Adrenal gland (tissue), 12 donors: ENCODE data around the gene CEP131. TPM values are rescaled to one million over a fixed set of nuclear protein-coding genes. Genes with fewer than 3 reads are reported as not detected.
"Not testable (repeated sequence)": the region's sequence is repeated elsewhere in the genome, so short reads cannot be mapped to it uniquely, and the experiment has no call there.

ENCODE experiments used
- DNase-seq, 7 donors: peaks; one replicate each; pipeline ENCODE4 v3.0.0-alpha.2; 2019 to 2020
- H3K27ac ChIP-seq, 5 donors: fragments of 200-600 bp; sonication (generic) in 4 of 5; 1 replicate in 3 of 5; 2 replicates in 2 of 5; pipeline versions ENCODE4 v1.5.1 to v1.8.0; 2016 to 2020; ENCODE audit warnings: mild to moderate bottlenecking in 1 of 5
- H3K27me3 ChIP-seq: fragments of 200-600 bp; 2 replicates; pipeline ENCODE4 v1.8.0; 2021
- H3K36me3 ChIP-seq, 2 donors: fragments of 200-600 bp; replicated peaks in 1 of 2; 1 replicate in 1 of 2; 2 replicates in 1 of 2; pipeline versions ENCODE4 v1.5.1 to v1.8.0; 2018 to 2022
- H3K4me1 ChIP-seq, 2 donors: fragments of 200-600 bp; replicated peaks in 1 of 2; 1 replicate in 1 of 2; 2 replicates in 1 of 2; pipeline versions ENCODE4 v1.5.1 to v1.8.0; 2018 to 2021
- H3K4me3 ChIP-seq, 4 donors: fragments of 200-600 bp; sonication (generic) in 3 of 4; one replicate each; pipeline ENCODE4 v1.5.1; 2016 to 2018
- H3K9me3 ChIP-seq, 3 donors: fragments of 200-600 bp; sonication (generic) in 1 of 3; replicated peaks in 1 of 3; 1 replicate in 2 of 3; 2 replicates in 1 of 3; pipeline versions ENCODE4 v1.5.1 to v1.8.0; 2016 to 2021
- POLR2A ChIP-seq, 2 donors: fragments of 450-650 bp; IDR thresholded peaks; one replicate each; pipeline ENCODE4 v1.6.1; 2017; ENCODE audit warnings: antibody characterized with exemption in 2 of 2, mild to moderate bottlenecking in 2 of 2, moderate library complexity in 1 of 2
- WGBS, 4 donors: extraction: QIAGEN DNeasy Blood & Tissue Kit in 2 of 4; methylation state at CpG; one replicate each; pipeline versions ENCODE4 v1.1.5 to v1.1.7; 2013 to 2017; 5-methylcytosine and 5-hydroxymethylcytosine counted together
- intact Hi-C, 2 donors: fragments of 100-400 bp; cut with DNase I; formaldehyde crosslinking; loops; one replicate each; pipeline versions ENCODE4 v1.14.1 to v1.15.0; 2022 to 2023
- polyA plus RNA-seq, 3 donors: library from polyadenylated mRNA; stranded (reverse); fragments of 200-250 nt in 2 of 3; fragments of 350-450 nt in 1 of 3; fragmentation: Illumina TruSeq in 1 of 3; extraction: RNeasy Lipid Tissue Mini Kit (QIAGEN cat#74804) in 1 of 3; gene quantifications; one replicate each; pipeline ENCODE4 v1.2.3, GENCODE V29; 2013 to 2014
- total RNA-seq, 9 donors: library from RNA; depleted of rRNA in 4 of 9; stranded (reverse); fragments of >200 nt in 4 of 9; fragments of 120-200 nt in 1 of 9; fragmentation: NEBNext Ultra II Directional in 1 of 9; extraction: Animal tissue kit (Norgen Biotek cat#: 25700) in 1 of 9; gene quantifications; one replicate each; pipeline versions ENCODE4 v1.1.0 to v1.2.4, GENCODE V29; 2013 to 2023
- TF ChIP-seq, protein P1 (sequence below), 6 experiments: fragments of 450-650 bp in 4 of 6; fragments of 200-600 bp in 2 of 6; sonication (generic) in 1 of 6; IDR thresholded peaks; 1 replicate in 5 of 6; 2 replicates in 1 of 6; pipeline versions ENCODE4 v1.5.1 to v1.8.0; 2016 to 2021; ENCODE audit warnings: antibody characterized with exemption in 6 of 6, mild to moderate bottlenecking in 2 of 6, moderate library complexity in 1 of 6
- donor health status: healthy with polysubstance abuse.
- donor health status: Bipolar disorder and iron deficiency.
- donor health status: DM: yes; HTN: yes; CAD: no.
- donor health status: DM: no; HTN: no; CAD: no.
- donor health status: DM: no; HTN: no; CAD: no.
- donor health status: DM: yes; HTN: yes; CAD: no.

Gene CEP131
- total and polyA plus RNA-seq, 12 donors, result 0.81 to 55.8 (median 8.2) TPM

DNA sequence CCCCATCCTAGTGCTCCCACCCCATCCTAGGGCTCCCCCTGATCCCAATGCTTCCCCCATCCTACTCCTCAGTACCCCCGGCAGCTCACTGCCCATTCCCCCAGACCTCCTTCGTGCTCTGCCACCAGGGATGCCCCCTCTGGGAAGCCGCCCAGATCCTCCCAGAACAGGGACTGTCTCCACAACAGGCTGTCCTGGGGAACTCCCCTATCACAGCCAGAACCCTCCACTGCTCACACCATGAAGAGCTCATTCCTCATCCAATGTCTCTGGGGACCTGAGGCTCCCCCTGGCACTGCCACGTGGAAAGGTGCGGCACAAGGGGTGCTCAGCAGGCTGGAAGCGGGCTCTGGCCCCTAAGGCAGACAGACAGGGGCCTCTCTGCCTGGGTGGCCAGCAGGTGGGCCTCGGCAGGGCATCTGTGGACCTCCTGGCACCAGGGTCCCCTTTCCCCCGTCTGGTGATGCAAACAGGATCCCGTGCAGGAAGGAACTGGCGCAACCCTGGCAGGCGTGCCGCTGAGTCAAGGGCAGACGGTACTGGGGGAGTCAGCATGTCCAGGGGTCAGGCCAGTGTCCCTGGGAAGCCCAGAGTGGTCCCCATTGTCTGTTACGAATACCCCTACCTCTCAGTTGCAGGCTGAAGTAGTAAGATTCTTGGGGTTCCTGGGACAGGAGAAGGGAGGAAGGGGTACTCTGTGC is 72.2 kb downstream of the CEP131 start:
- H3K36me3 ChIP-seq, result no peaks in the 10 kb centered on the region
- no peaks in the 10 kb centered on the region for H3K9me3 ChIP-seq
- no peak overlapping the region for H3K4me3 ChIP-seq
- DNase-seq, result peak in 6 of 7 donors; percentile 41 to 68 (median 53)
- 59 to 68% (median 61%) methylated on average over 3 to 14 of the region's 14 CpGs for WGBS, 4 donors
- no peaks in the 10 kb centered on the region for H3K4me1 ChIP-seq
- no peaks in the 10 kb centered on the region for H3K27me3 ChIP-seq
- TF ChIP-seq, protein P1, sequence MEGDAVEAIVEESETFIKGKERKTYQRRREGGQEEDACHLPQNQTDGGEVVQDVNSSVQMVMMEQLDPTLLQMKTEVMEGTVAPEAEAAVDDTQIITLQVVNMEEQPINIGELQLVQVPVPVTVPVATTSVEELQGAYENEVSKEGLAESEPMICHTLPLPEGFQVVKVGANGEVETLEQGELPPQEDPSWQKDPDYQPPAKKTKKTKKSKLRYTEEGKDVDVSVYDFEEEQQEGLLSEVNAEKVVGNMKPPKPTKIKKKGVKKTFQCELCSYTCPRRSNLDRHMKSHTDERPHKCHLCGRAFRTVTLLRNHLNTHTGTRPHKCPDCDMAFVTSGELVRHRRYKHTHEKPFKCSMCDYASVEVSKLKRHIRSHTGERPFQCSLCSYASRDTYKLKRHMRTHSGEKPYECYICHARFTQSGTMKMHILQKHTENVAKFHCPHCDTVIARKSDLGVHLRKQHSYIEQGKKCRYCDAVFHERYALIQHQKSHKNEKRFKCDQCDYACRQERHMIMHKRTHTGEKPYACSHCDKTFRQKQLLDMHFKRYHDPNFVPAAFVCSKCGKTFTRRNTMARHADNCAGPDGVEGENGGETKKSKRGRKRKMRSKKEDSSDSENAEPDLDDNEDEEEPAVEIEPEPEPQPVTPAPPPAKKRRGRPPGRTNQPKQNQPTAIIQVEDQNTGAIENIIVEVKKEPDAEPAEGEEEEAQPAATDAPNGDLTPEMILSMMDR (IDR thresholded peaks at IDR 0.05), result no peak
- TF ChIP-seq POLR2A (IDR thresholded peaks at IDR 0.05), result no peak
- H3K27ac ChIP-seq, result peak overlapping the region in 1 of 5 donors; percentile 71
- intact Hi-C loops, result no loop called here

DNA sequence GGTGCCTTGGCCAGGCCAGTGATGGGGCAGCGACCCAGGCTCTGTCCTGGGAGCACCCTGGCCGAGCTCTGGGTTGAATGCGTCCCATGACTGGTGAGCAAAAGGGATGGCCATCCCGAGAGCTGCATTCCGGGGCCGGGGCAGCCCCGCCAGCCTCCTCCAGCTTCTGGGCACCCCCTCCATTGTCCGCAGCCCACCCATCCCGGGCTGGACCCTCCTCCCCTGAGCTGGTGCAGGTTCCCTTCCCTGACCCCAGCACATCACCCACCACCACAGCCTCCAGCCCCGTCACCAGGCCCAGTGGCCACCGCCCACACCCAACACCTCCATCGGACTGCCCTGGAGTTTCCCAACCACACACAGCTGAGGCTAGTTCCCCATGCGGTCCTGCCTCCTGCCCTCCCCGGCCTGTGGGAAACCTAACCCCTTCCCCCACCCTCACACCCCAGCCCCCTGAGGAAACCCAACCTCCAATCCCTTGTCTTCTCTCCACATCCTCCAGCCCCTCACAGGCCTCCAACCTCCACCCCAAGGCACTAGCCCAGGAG is 73.7 kb downstream of the CEP131 start:
- no peaks in the 10 kb centered on the region for H3K36me3 ChIP-seq
- H3K9me3 ChIP-seq, result no peaks in the 10 kb centered on the region
- no peak overlapping the region for H3K27ac ChIP-seq
- no peak overlapping the region for H3K4me3 ChIP-seq
- no peak for DNase-seq
- WGBS, 4 donors, result 78 to 86% (median 81%) methylated on average over 7 to 14 of the region's 14 CpGs
- H3K4me1 ChIP-seq, result no peaks in the 10 kb centered on the region
- intact Hi-C loops, result loop anchor here in 1 of 2 donors (10.0 kb wide), 1 partner anchor 336 kb away; no protein-coding TSS in a partner anchor
- TF ChIP-seq, protein P1 (IDR thresholded peaks at IDR 0.05), result no peak
- no peak for TF ChIP-seq POLR2A (IDR thresholded peaks at IDR 0.05)
- no peaks in the 10 kb centered on the region for H3K27me3 ChIP-seq

DNA sequence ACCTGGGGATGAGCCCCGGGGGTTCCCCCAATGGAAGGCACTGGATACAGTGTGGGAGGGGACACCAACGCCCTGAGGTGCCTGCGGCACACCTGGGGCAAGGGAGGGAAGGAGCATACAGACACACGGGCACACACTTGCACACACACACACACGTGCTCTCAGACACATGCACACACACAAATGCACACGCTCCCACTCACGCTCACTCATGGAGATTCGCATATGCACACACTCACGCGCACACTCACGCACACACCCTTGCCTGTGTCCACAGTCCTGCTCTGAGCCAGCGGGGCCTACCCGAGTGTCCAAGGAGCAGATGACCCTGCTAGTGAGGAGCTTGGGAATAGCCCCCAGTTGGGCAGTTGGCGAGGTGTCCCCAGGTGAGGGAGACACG is 74.2 kb downstream of the CEP131 start:
- DNase-seq, result no peak
- intact Hi-C loops, result loop anchor here in 1 of 2 donors (10.0 kb wide), 1 partner anchor 336 kb away; no protein-coding TSS in a partner anchor
- no peak for TF ChIP-seq POLR2A (IDR thresholded peaks at IDR 0.05)
- TF ChIP-seq, protein P1 (IDR thresholded peaks at IDR 0.05), result no peak
- Histone ChIP-seq H3K27me3 (no peaks in the 10 kb centered on the region), H3K4me1 (no peaks in the 10 kb centered on the region), H3K27ac (no peak overlapping the region), H3K9me3 (no peaks in the 10 kb centered on the region), H3K4me3 (no peak overlapping the region), H3K36me3 (no peaks in the 10 kb centered on the region)
- WGBS, 4 donors, result 73 to 91% (median 84%) methylated on average over 7 to 15 of the region's 15 CpGs

DNA sequence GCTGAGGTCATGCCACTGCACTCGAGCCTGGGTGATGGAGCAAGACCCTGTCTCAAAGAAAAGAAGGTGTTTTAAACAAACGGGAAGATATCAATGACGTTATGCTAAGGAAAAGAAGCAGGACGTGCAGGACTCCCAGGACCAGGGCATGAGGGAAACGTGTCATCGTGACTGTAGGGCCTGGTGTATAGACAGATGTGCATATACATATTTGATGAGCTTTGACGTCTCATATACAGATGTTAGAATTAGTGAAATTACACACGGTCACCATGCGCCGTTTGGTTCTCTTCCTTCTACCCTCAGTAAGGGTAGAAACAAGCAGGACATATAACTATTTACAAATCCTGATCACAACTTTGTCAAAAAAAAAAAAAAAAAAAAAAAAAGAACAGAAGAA is 75.1 kb downstream of the CEP131 start:
- Histone ChIP-seq H3K36me3 (no peaks in the 10 kb centered on the region), H3K9me3 (no peaks in the 10 kb centered on the region), H3K27ac (no peak overlapping the region), H3K27me3 (no peaks in the 10 kb centered on the region), H3K4me3 (no peak overlapping the region), H3K4me1 (peaks cover 0 to 5% of the 10 kb centered on the region in 2 donors)
- WGBS, 4 donors, result 82 to 91% (median 87%) methylated on average over 10 of the region's 10 CpGs
- intact Hi-C loops, result loop anchor here in 1 of 2 donors (10.0 kb wide), 1 partner anchor 337 kb away; no protein-coding TSS in a partner anchor
- DNase-seq, result no peak
- TF ChIP-seq POLR2A (IDR thresholded peaks at IDR 0.05), result no peak
- TF ChIP-seq, protein P1 (IDR thresholded peaks at IDR 0.05), result no peak

DNA sequence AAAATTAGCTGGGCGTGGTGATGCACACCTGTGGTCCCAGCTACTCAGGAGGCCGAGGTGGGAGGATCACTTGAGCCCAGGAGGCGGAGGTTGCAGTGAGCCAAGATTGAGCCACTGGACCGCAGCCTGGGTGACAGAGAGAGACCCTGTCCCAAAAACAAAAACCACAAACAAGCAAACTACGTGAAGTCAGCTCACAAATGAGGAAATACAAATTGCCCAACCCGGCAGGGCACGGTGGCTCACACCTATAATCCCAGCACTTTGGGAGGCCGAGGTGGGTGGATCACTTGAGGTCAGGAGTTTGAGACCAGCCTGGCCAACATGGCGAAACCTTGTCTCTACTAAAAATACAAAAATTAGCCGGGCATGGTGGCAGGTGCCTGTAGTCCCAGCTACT is 76.6 kb downstream of the CEP131 start:
- not testable (repeated sequence) for H3K27ac ChIP-seq, DNase-seq, H3K9me3 ChIP-seq, H3K36me3 ChIP-seq, H3K27me3 ChIP-seq, H3K4me3 ChIP-seq, H3K4me1 ChIP-seq
- intact Hi-C loops, result loop anchor here in 1 of 2 donors (10.0 kb wide), 1 partner anchor 339 kb away; no protein-coding TSS in a partner anchor
- WGBS, 4 donors, result 71 to 83% (median 76%) methylated on average over 10 of the region's 10 CpGs
